HUES64 (cell line): ENCODE data around the gene IKZF3.
"Not testable (repeated sequence)": the region's sequence is repeated elsewhere in the genome, so short reads cannot be mapped to it uniquely, and the experiment has no call there.

ENCODE experiments used
- H3K27ac ChIP-seq: 2 replicates; pipeline ENCODE4 v1.7.0; 2013; ENCODE audit warnings: low read depth, low read length, inconsistent platforms
- H3K27me3 ChIP-seq: 2 replicates; pipeline ENCODE4 v1.6.1; 2013; ENCODE audit warnings: mild to moderate bottlenecking, low read length; ENCODE audit not compliant: insufficient read depth
- H3K36me3 ChIP-seq: 2 replicates; pipeline ENCODE4 v1.6.1; 2013; ENCODE audit warnings: mild to moderate bottlenecking, low read length; ENCODE audit not compliant: insufficient read depth
- H3K4me1 ChIP-seq: 2 replicates; pipeline ENCODE4 v1.6.1; 2013; ENCODE audit warnings: mild to moderate bottlenecking, low read length, moderate library complexity; ENCODE audit not compliant: insufficient read depth
- H3K4me3 ChIP-seq: 2 replicates; pipeline ENCODE4 v1.5.1; 2013; ENCODE audit warnings: mild to moderate bottlenecking, low read length, moderate library complexity
- H3K9ac ChIP-seq: 2 replicates; pipeline ENCODE4 v1.6.1; 2013; ENCODE audit warnings: mild to moderate bottlenecking, low read depth, low read length
- H3K9me3 ChIP-seq: 2 replicates; pipeline ENCODE4 v1.6.1; 2013; ENCODE audit warnings: low read depth, low read length; ENCODE audit not compliant: insufficient read depth
- WGBS: fragments of 150-250, 120-280 bp; methylation state at CpG from one replicate; pipeline ENCODE4 v1.1.7; 2013; ENCODE audit warnings: missing lambda C conversion rate; 5-methylcytosine and 5-hydroxymethylcytosine counted together

Gene IKZF3

DNA sequence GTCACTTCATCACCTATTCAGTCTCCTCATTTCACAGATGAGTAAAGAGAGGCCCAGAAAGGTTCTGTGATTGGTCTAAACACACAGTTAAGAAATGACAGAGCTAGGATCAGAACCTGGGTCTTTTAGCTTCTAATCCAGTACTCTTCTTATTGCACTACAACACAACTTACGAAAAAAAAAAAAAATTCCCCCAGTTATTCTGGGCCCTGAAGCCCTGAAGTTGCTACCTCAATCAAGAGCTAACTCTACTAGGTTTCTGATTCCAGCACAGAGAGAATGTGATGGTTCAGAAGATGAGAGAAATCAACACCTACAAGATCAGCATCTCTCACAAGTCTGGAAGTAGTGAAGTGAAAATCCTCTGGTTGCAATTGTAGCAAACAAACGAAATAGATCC lies 89.1 kb downstream of the IKZF3 start:
- Histone ChIP-seq H3K9ac (no peak overlapping the region), H3K27ac (no peak overlapping the region), H3K36me3 (no peaks in the 10 kb centered on the region), H3K4me3 (no peak overlapping the region), H3K9me3 (no peaks in the 10 kb centered on the region), H3K4me1 (0 out of 2 replicates have a peak, but pooled peaks cover 4% of the 10 kb centered on the region), H3K27me3 (no peaks in the 10 kb centered on the region)
- 83% methylated on average over 2 of the region's 2 CpGs for whole genome bisulfite sequencing

DNA sequence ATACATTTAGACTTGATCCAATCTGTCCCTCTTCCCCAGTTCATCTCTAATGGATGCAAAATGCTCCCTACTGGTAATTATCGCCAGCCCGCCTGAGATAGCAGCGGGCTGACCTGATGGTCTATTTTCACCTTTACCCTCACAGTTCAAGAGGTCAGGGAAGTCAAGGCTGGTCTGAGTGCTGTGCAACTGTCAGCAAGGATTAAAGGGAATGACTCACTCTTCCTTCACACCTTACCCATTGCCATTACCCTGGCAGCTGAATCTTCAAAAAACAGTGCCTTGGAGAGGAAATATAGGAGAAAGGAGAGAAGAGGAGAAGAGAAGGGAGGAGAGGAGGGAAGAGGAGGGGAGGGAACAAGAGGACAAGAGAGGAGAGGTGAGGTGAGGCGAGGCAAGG lies 90.1 kb downstream of the IKZF3 start:
- H3K4me1 ChIP-seq: 0 out of 2 replicates have a peak, but pooled peaks cover 4% of the 10 kb centered on the region
- no peak overlapping the region for H3K4me3 ChIP-seq
- no peaks in the 10 kb centered on the region for H3K9me3 ChIP-seq
- H3K9ac ChIP-seq: no peak overlapping the region
- H3K27me3 ChIP-seq: no peaks in the 10 kb centered on the region
- WGBS: 75% methylated on average over 4 of the region's 4 CpGs
- no peaks in the 10 kb centered on the region for H3K36me3 ChIP-seq
- H3K27ac ChIP-seq: no peak overlapping the region

DNA sequence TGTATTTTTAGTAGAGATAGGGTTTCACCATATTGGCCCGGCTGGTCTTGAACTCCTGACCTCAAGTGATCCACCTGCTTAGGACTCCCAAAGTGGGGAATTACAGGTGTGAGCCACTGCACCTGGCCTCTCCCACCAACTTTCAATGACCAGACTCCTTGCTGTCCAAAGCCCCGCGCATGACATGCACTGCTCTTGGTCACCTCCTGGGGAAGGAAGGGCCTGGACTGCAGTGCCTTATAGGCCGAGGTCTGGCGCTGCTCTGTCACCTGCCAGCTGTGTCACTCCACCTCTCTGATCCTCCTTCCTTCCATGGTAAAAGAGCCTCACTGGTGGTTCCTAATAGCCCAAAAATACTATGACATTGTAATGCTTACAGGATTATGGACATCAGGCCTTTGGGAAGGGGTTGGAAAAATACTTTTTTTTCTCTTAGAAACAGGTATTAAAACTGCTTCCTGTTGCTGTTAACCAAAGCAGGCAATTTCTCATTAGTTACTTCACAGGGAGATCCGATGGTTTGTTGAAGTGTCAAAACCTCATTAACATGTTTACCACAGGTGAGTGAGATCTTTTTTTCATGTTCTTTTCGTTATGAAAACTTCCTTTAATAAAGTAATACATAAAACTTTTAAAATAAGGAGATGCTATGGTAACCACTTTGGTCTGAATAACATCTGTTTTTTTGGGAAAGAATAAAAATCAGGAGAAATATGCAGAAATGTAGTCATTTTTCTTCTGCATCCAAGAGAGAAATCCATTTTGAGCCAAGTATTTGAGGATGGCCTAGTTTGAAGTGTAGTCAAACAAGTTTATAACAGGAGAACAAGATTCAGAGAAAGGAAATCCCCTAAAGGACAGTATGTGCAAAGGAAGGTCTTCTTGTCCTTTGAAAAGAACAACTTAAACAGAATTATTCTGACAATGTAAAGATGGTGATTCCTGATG lies 90.9 kb downstream of the IKZF3 start:
- Histone ChIP-seq H3K36me3 (no peaks in the 10 kb centered on the region), H3K27ac (no peak overlapping the region), H3K27me3 (no peaks in the 10 kb centered on the region), H3K9me3 (no peaks in the 10 kb centered on the region), H3K4me1 (0 out of 2 replicates have a peak, but pooled peaks cover 4% of the 10 kb centered on the region), H3K9ac (no peak overlapping the region), H3K4me3 (no peak overlapping the region)
- 92% methylated on average over 6 of the region's 7 CpGs for WGBS

DNA sequence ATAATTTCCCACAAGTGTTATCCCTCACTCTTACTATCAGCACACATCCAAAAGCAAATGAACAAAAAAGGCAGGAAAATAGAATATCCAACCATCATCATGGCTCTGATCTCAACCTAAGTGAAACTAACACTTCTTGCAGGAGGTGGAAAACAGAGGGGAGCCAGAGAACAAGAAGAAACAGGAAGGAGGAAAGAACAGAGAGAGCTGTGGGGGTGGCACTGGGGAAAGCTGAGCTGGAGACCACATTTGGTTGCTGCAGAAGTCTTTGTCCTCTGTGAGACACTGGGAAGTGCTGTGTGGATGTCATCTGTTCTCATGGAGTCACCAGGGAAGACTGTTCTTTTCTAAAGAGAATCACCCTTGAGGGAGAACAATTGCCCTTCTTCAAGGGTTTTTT lies 91.7 kb downstream of the IKZF3 start:
- Histone ChIP-seq H3K36me3 (no peaks in the 10 kb centered on the region), H3K4me3 (no peak overlapping the region), H3K27ac (no peak overlapping the region), H3K9me3 (no peaks in the 10 kb centered on the region), H3K4me1 (0 out of 2 replicates have a peak, but pooled peaks cover 4% of the 10 kb centered on the region), H3K9ac (no peak overlapping the region), H3K27me3 (no peaks in the 10 kb centered on the region)

DNA sequence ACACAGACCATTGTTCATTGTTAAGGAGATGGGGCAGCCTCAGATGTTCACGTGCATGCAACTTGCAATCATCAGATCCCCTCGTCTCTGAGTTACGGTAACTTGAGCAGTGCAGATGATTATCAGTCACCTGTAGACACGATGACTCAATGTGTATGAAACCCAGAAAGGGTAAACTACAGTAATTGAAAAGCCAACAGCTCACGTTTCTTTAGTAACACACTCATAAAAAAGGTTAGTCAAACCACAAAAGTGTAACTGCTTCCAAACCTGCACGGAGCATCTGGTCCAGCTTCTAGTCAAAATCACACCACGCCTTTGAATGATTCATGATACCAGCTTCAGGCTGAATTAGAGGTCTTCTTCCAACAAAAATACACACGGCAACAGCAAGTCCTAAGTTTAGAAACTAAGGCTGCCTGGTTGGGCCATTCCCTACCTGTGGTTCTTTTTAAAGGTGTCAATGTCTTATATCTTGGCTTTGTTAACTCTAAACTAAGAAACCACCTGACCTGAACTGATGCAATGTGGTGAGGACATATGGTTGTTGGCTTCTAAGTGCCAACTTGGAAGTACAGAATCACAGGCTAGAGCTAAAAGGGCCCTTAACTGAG lies 94.0 kb downstream of the IKZF3 start:
- Histone ChIP-seq H3K4me1 (0 out of 2 replicates have a peak, but pooled peaks cover 4% of the 10 kb centered on the region), H3K27ac (no peak overlapping the region), H3K36me3 (no peaks in the 10 kb centered on the region), H3K9ac (no peak overlapping the region), H3K4me3 (no peak overlapping the region), H3K9me3 (no peaks in the 10 kb centered on the region), H3K27me3 (no peaks in the 10 kb centered on the region)
- 87% methylated on average over 8 of the region's 8 CpGs for WGBS

DNA sequence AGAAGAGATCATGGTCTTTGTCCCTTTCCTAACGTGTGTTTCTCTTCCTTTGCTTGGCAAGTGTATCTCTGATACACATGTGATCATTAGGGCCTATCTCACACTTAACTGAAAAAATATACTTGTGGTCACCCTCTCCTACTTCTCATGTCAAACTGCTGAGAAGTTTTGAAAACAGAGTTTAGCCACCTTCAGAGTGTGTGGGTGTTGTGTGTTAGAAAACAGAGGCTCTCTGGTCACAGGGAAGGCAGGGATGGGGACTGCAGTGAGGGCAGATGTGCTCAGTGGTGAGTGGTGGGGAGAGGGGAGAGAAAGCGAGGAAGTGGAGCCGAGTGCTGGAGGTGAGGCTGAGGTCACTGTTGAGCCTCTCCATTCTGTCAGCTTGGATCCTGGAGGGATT lies 97.0 kb downstream of the IKZF3 start:
- no peaks in the 10 kb centered on the region for H3K27me3 ChIP-seq
- no peaks in the 10 kb centered on the region for H3K4me1 ChIP-seq
- H3K9ac ChIP-seq: no peak overlapping the region
- no peaks in the 10 kb centered on the region for H3K36me3 ChIP-seq
- no peak overlapping the region for H3K27ac ChIP-seq
- 81% methylated on average over 3 of the region's 3 CpGs for WGBS
- H3K4me3 ChIP-seq: no peak overlapping the region
- H3K9me3 ChIP-seq: no peaks in the 10 kb centered on the region

DNA sequence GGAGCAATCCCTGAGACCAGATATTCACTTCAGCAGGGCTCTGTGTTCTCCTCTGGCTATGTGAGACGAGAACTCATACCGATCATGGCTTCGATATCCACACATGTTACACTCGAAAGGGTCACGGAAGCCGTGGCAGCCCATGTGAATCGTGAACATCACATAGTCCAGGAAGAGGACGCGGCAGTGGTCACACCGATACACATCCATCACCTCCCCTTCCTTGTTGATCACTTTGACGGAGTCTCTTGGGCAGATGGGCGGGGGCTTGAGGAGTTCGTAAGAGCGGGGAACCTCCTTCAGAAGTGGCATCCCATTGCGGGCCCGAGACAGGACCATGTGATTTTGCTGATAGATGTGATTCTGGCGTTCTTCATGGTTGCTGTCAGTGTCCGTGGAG lies 98.3 kb downstream of the IKZF3 start:
- Histone ChIP-seq H3K27me3 (no peaks in the 10 kb centered on the region), H3K27ac (no peak overlapping the region), H3K36me3 (no peaks in the 10 kb centered on the region), H3K4me1 (no peaks in the 10 kb centered on the region), H3K4me3 (no peak overlapping the region), H3K9ac (no peak overlapping the region), H3K9me3 (no peaks in the 10 kb centered on the region)
- 94% methylated on average over 18 of the region's 18 CpGs for WGBS

DNA sequence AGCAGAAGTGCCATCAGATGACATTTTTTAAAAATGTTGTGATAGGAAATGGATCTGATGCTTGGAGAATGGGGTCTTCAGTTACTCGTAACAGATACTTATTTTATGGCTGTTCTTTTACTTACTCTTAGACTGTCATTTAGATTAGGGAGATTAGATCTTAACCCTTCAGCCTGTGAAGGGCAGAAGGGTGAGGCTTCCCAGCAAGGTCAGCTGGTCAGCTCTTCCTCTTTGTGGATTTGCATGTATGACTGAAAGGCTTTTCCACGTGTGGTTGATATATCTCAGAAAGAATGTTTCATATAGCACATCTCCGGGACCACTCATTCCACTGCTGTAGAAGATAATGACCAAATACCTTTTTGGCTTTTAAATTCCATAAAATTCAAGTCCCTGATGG lies 98.9 kb downstream of the IKZF3 start:
- H3K4me1 ChIP-seq: no peaks in the 10 kb centered on the region
- WGBS: 69% methylated on average over 2 of the region's 3 CpGs
- no peaks in the 10 kb centered on the region for H3K36me3 ChIP-seq
- no peak overlapping the region for H3K9ac ChIP-seq
- H3K27me3 ChIP-seq: no peaks in the 10 kb centered on the region
- no peaks in the 10 kb centered on the region for H3K9me3 ChIP-seq
- no peak overlapping the region for H3K27ac ChIP-seq
- no peak overlapping the region for H3K4me3 ChIP-seq

DNA sequence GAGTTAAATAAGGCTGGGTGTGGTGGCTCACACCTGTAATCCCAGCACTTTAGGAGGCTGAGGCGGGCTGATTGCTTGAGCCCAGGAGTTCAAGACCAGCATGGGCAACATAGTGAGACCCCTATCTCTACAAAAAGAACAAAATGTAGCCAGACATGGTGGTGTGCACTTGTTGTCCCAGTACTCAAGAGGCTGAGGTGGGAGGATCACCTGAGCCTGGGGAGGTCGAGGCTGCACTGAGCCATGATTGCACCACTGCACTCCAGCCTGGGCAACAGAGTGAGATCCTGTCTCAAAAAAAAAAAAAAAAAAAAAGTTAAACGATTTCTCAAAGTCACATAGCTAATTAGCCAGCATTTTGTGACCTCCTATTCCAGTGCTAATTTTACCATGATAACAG lies 99.9 kb downstream of the IKZF3 start:
- H3K4me1 ChIP-seq, H3K27ac ChIP-seq, H3K27me3 ChIP-seq, H3K9me3 ChIP-seq, H3K4me3 ChIP-seq, H3K9ac ChIP-seq, H3K36me3 ChIP-seq: not testable (repeated sequence)
- 78% methylated on average over 2 of the region's 3 CpGs for WGBS

DNA sequence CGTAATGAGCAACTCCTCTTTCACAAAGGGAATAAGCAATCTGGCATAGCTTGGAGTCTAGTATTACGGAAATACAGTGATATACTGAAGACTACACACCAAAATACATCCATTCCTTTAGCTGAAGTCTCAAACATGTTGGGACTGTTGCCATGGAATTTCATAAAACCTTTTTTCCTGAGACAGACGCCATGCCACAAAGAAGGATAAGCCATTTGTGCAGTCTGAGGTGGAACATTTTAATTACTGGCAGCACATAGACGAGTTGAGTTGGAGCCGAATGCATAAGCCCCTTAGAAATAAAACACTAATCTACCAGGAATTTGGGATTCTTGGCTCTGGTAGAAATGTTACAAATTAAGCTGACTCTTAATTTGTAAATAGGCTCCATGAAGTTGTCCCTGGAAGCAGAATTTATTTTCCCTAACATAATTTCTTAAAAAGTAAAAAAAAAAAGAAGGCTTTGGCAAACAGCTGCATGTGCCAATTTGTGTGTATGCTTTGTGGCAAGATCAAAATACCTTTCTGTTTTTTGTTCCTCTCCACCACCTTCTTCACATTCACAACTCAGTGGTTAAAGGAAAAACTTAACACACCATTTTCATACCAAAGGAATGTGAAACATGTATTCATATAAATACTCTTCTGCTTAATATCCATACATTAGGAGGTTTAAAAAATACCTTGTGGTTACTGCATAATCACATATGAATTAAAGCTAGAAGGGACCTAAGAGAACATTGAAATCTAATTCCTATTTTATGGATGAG lies 100.9 kb downstream of the IKZF3 start:
- Histone ChIP-seq H3K9ac (no peak overlapping the region), H3K4me3 (no peak overlapping the region), H3K27ac (no peak overlapping the region), H3K27me3 (peaks cover 2% of the 10 kb centered on the region; the same call in 1 of the 2 replicates), H3K36me3 (no peaks in the 10 kb centered on the region), H3K9me3 (no peaks in the 10 kb centered on the region), H3K4me1 (no peaks in the 10 kb centered on the region)
- 88% methylated on average over 5 of the region's 5 CpGs for WGBS
